ENCODE results near the gene BCLAF3.

DNA sequence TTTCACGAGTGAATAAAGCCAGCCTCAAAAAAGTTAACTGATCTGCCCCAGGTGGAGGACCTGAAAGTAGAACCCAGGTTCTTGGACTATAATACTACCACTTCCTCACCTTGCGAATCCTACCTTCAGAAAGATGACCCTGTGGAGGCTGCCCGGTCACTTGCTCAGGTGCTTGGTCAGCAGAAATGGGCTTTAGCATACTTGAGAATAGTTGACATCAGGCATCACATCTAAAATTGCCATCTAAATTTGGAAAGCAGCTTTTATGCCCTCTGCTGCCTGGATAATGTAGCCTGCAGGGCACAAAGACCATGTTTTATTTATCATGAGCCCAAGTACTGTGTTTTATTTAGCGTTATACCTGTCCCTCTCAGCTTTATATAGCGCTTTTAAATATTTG, 3.0 kb downstream of the BCLAF3 start:
- TF ChIP-seq POLR2A (IDR thresholded peaks at IDR 0.05) = no peak
- TF ChIP-seq, protein P1, sequence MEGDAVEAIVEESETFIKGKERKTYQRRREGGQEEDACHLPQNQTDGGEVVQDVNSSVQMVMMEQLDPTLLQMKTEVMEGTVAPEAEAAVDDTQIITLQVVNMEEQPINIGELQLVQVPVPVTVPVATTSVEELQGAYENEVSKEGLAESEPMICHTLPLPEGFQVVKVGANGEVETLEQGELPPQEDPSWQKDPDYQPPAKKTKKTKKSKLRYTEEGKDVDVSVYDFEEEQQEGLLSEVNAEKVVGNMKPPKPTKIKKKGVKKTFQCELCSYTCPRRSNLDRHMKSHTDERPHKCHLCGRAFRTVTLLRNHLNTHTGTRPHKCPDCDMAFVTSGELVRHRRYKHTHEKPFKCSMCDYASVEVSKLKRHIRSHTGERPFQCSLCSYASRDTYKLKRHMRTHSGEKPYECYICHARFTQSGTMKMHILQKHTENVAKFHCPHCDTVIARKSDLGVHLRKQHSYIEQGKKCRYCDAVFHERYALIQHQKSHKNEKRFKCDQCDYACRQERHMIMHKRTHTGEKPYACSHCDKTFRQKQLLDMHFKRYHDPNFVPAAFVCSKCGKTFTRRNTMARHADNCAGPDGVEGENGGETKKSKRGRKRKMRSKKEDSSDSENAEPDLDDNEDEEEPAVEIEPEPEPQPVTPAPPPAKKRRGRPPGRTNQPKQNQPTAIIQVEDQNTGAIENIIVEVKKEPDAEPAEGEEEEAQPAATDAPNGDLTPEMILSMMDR (IDR thresholded peaks at IDR 0.05) = no peak

Measured in uterus (tissue), 2 donors.